Esophagus (tissue), 2 donors: ENCODE data around the gene HIVEP3. TPM values are rescaled to one million over a fixed set of nuclear protein-coding genes. Genes with fewer than 3 reads are reported as not detected.

Experiments
- H3K27ac ChIP-seq, 2 donors: one replicate each; pipeline ENCODE4 v1.5.1; 2013; ENCODE audit warnings: low read depth in 2 of 2, mild to moderate bottlenecking in 2 of 2, inconsistent platforms in 1 of 2, low read length in 1 of 2, moderate library complexity in 1 of 2
- H3K27me3 ChIP-seq, 2 donors: one replicate each; pipeline ENCODE4 v1.6.1; 2013; ENCODE audit warnings: low read length in 2 of 2, control low read depth in 1 of 2, mild to moderate bottlenecking in 1 of 2; ENCODE audit not compliant: insufficient read depth in 2 of 2, control insufficient read depth in 1 of 2
- H3K36me3 ChIP-seq, 2 donors: one replicate each; pipeline ENCODE4 v1.6.1; 2013; ENCODE audit warnings: low read length in 1 of 2; ENCODE audit not compliant: control insufficient read depth in 2 of 2, insufficient read depth in 2 of 2
- H3K4me1 ChIP-seq, 2 donors: one replicate each; pipeline ENCODE4 v1.6.1; 2013; ENCODE audit warnings: low read length in 1 of 2; ENCODE audit not compliant: control insufficient read depth in 2 of 2, insufficient read depth in 2 of 2
- H3K4me3 ChIP-seq, 2 donors: one replicate each; pipeline ENCODE4 v1.5.1; 2013; ENCODE audit warnings: low read length in 2 of 2, mild to moderate bottlenecking in 2 of 2, low read depth in 1 of 2, moderate library complexity in 1 of 2
- H3K9me3 ChIP-seq, 2 donors: one replicate each; pipeline ENCODE4 v1.6.1; 2013; ENCODE audit warnings: mild to moderate bottlenecking in 2 of 2, low read depth in 1 of 2, low read length in 1 of 2, moderate library complexity in 1 of 2; ENCODE audit not compliant: control insufficient read depth in 2 of 2, insufficient read depth in 1 of 2
- WGBS, 2 donors: extraction: QIAGEN DNeasy Blood & Tissue Kit; methylation state at CpG; one replicate each; pipeline ENCODE4 v1.1.7; 2013; 5-methylcytosine and 5-hydroxymethylcytosine counted together
- polyA plus RNA-seq, 2 donors: library from polyadenylated mRNA; stranded (reverse); fragments of 200-250 nt; gene quantifications; one replicate each; pipeline ENCODE4 v1.2.3, GENCODE V29; 2013
- donor health status: healthy with polysubstance abuse.
- donor health status: Bipolar disorder and iron deficiency.

HIVEP3 gene
- polyA plus RNA-seq, 2 donors, result 2.7 to 10.0 TPM

DNA sequence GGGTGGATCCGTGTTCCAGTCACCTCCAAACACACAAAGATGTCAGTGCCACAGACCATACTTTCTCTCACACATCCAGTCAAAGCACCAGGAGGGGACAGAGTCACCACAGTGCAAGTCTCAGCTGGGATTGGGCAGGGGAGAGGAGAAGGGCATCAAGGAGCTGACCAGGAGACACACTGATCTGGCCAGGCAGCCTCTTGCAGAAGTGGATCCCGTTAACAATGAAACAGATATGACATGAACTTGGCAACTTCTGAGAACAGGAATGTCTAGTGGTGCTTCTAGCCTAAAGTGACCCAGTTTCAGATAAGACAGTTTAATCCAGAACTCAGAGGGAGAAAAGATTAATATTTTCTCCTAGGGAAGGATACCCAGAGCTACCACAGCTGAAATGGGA lies 71.0 kb downstream of the HIVEP3 start:
- Histone ChIP-seq H3K4me3 (no peak overlapping the region), H3K27me3 (no peaks in the 10 kb centered on the region), H3K4me1 (no peaks in the 10 kb centered on the region), H3K36me3 (no peaks in the 10 kb centered on the region), H3K9me3 (no peaks in the 10 kb centered on the region), H3K27ac (no peak overlapping the region)
- 71% methylated on average over 2 of the region's 2 CpGs for WGBS, 2 donors

DNA sequence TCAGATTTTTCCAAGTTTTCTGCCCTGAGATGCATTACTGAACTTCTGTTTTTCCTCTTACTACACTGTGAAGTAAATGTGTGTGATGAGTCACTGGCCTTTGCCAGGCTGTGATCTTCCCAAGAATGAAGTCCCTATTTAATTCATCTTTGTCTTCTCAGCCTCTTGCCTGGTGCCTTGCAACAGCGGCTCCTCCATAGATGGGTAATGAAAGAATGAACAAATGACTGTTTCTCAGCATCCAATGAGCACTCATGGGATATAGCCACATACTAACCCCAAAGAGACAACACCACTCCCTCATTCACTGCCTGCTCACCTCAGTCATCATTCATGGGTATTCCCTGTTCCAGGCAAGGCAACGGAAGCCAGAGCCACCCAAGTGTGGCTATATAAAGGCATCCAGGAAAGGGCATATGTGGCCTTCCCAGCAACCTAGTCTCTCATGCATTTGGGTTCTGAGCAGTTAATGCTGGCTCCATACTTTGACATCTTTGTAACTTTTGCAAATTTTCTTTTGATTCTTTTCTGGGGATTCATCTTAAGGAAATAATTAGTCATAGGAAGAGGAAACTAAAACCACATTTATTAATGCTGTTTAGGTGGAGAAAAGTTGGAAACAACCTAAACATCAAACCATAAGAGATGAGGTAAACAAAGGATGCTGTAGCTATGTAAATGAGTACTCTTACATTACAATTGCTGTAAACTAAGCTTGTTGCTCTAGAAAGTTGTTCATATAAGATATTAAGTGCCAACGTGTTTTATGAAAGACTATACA lies 71.9 kb downstream of the HIVEP3 start:
- H3K27me3 ChIP-seq, result no peaks in the 10 kb centered on the region
- H3K4me3 ChIP-seq, result no peak overlapping the region
- WGBS, 2 donors, result 82 to 88% methylated on average over 3 of the region's 3 CpGs
- H3K4me1 ChIP-seq, result no peaks in the 10 kb centered on the region
- H3K27ac ChIP-seq, result no peak overlapping the region
- H3K36me3 ChIP-seq, result no peaks in the 10 kb centered on the region
- no peaks in the 10 kb centered on the region for H3K9me3 ChIP-seq

DNA sequence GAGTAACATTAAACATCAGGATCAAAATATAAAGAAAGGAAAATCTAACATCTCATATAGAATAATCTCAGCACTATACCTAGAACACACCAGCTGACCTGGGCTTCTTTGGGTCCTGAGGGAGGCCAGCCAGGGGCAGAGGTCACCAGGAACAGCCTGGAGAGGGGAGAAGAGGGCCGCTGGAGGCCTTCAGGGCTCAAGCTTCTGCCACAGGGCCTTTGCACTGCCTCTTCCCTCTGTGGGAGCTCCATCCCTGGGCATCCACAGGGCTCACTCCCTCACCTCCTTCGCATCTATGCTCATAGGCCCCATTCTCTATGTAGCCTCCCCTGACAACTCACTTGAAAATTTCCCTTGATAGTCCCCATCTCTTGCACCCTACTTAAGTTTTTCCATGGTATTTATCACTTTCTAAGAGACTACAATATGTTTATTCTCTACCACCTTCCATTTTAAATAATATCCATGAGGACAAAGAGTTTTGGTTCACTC lies 73.9 kb downstream of the HIVEP3 start:
- Histone ChIP-seq H3K4me1 (no peaks in the 10 kb centered on the region), H3K4me3 (no peak overlapping the region), H3K27ac (no peak overlapping the region), H3K9me3 (no peaks in the 10 kb centered on the region), H3K27me3 (no peaks in the 10 kb centered on the region), H3K36me3 (no peaks in the 10 kb centered on the region)
- WGBS, 2 donors, result 84 to 93% methylated on average over 2 of the region's 2 CpGs

DNA sequence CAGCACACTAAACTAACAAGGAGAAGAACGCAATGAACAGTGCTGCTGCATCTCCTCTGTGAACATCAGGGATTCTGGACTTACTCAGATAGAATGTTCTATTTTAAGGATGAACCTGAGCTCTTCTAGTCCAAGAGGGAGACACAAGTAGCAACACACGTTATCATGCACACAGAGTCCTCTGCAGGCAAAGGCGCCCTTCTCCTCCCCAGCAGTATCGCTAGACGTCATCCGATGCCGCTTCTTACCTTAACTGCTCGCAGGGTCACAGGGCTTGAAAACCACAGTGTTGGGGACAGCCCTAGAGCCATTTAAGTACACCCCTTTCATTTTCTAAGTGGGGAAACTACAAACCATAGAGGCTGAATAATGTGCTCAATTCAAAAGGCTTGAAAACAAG lies 74.5 kb downstream of the HIVEP3 start:
- WGBS, 2 donors, result 89 to 90% methylated on average over 8 of the region's 8 CpGs
- no peaks in the 10 kb centered on the region for H3K36me3 ChIP-seq
- H3K27ac ChIP-seq, result no peak overlapping the region
- no peaks in the 10 kb centered on the region for H3K4me1 ChIP-seq
- no peaks in the 10 kb centered on the region for H3K27me3 ChIP-seq
- no peak overlapping the region for H3K4me3 ChIP-seq
- no peaks in the 10 kb centered on the region for H3K9me3 ChIP-seq

DNA sequence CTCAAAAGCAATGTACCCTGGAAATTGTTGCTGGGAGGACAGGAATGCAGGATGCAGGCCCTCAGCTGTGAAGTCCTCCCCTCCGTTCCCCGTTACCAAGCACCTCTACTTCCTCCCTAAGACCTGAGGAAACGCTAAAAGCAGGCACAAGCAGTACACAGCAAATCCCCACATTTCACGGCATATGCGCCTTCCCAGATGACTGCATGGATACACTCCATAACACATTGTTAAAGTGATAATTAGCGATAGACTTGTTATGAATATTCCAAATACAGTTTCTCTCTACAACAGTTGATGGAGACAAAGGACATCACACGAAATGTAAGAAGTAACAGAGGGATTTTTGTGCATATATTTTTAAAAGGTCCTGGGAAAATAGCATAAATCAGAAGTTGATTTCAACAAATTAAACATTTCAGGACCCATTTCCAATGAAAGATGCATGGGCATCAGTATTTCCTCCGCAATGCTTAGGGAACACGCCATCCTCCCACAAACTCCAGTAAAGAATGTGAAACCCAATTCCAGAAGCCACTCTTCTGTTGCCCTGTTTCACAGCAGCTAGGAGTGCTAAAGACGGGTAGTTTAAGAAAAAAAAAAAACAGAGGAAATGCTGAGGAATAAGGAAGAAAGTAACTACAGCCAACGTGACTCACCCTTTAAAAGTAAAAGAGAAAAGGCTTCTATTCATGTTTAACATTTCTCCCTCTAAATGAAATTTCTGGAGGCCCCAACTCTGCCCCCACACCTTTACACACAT lies 75.5 kb downstream of the HIVEP3 start:
- no peaks in the 10 kb centered on the region for H3K4me1 ChIP-seq
- no peaks in the 10 kb centered on the region for H3K27me3 ChIP-seq
- H3K27ac ChIP-seq, result no peak overlapping the region
- H3K4me3 ChIP-seq, result no peak overlapping the region
- no peaks in the 10 kb centered on the region for H3K9me3 ChIP-seq
- H3K36me3 ChIP-seq, result no peaks in the 10 kb centered on the region
- WGBS, 2 donors, result 75 to 79% methylated on average over 11 of the region's 11 CpGs

DNA sequence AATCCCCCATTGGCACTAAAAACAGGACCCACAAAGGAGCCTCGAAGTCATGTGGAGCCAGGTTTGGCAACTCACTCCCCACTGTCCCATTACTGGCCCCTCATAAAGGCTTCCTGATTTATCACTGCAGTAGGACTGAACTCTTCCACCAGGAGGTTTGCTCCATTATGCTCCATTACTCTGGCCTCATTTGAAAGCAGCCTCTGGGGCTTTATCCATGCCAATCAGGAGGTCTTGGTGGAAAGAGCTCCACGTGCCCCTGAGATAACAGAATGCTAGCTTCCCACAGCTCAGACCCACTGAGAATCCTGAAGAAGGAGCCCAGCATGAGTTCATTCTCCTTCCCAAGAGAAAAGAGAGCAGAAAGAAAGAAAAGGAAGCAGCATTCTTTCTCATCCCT lies 76.4 kb downstream of the HIVEP3 start:
- H3K9me3 ChIP-seq, result no peaks in the 10 kb centered on the region
- no peak overlapping the region for H3K4me3 ChIP-seq
- no peaks in the 10 kb centered on the region for H3K27me3 ChIP-seq
- no peaks in the 10 kb centered on the region for H3K36me3 ChIP-seq
- WGBS, 2 donors, result 67 to 78% methylated on average over 2 of the region's 2 CpGs
- H3K27ac ChIP-seq, result no peak overlapping the region
- H3K4me1 ChIP-seq, result no peaks in the 10 kb centered on the region

DNA sequence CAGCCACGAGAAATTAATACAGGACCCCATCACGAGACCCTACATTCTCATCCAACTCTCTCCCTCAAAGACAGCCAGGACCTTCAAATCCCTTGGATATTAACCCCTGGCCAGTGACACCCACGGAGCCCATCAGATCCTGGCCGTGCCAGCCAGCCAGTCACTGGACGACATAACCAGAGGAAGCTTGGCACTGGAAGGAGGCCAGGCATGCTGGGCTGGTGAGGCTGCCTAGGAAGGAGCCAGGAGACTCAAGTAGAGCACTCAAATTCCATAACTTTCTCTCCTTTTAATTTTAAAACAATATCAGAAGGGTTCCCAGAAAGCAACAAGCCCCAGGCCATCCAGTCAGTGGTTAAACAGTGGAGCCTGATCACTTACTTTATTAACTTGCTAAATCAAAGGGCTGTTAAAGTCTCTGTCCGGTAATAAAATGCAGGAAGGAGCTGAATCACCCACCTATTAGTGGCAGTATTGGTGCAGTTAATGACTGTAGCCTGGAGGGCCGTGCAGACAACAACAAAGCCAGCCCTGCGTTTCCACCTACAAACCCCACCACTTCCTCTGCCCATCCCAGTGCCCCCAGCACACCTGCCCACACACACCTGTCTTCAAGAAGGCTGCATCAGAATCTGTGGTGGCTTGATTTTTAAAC lies 78.0 kb downstream of the HIVEP3 start:
- Histone ChIP-seq H3K9me3 (no peaks in the 10 kb centered on the region), H3K27ac (no peak overlapping the region), H3K4me1 (no peaks in the 10 kb centered on the region), H3K36me3 (no peaks in the 10 kb centered on the region), H3K27me3 (no peaks in the 10 kb centered on the region), H3K4me3 (no peak overlapping the region)
- WGBS, 2 donors, result 57 to 66% methylated on average over 8 of the region's 8 CpGs

DNA sequence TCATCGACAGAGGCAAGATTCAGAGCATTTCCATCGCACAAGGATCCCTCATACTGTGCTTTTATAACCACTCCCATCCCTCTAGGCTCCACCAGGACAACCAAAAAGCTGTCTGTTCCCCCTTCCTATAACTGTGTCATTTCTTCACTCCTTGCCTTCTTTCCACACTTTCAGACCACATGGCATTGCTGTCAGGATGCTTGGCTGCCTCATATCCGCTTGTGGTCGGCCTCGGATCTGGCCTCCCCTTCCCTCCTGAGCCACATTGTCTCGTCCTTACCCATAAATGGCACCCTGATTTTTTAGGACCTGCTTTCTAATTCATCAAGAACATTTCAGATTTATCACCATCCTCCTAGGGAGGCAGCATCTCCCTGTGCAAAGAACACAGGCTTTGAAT lies 80.5 kb downstream of the HIVEP3 start:
- H3K4me1 ChIP-seq, result no peaks in the 10 kb centered on the region
- H3K4me3 ChIP-seq, result no peak overlapping the region
- WGBS, 2 donors, result 95 to 97% methylated on average over 6 of the region's 6 CpGs
- H3K27me3 ChIP-seq, result no peaks in the 10 kb centered on the region
- no peaks in the 10 kb centered on the region for H3K9me3 ChIP-seq
- no peaks in the 10 kb centered on the region for H3K36me3 ChIP-seq
- no peak overlapping the region for H3K27ac ChIP-seq

DNA sequence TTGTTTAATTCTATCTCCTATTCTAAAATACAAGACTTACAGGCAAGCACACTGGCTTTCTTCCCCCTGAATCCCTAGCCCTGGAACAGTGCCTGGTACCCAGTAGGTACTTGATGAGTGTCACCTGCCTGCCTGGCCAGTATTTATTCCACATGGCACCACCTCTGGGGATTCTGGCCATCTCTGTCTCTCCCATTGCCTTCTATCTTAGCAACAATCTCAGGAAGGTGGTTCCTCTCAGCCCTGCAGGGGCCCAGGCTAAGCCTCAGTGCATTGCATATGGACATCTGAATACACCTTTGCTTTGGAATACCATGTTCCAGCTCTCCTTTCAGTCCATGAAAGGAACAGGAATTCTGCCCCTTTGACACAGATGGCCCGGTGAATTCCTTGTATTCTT lies 81.0 kb downstream of the HIVEP3 start:
- 97% methylated on average over 1 of the region's 1 CpG for WGBS, 2 donors

More for the DNA sequence above, 81.0 kb downstream of the HIVEP3 start:
- H3K9me3 ChIP-seq, result no peaks in the 10 kb centered on the region
- no peak overlapping the region for H3K27ac ChIP-seq
- H3K4me3 ChIP-seq, result no peak overlapping the region
- H3K36me3 ChIP-seq, result no peaks in the 10 kb centered on the region
- no peaks in the 10 kb centered on the region for H3K27me3 ChIP-seq
- H3K4me1 ChIP-seq, result no peaks in the 10 kb centered on the region
